Measurements from ENCODE around the gene SARNP. TPM values are rescaled to one million over a fixed set of nuclear protein-coding genes. Genes with fewer than 3 reads are reported as not detected.

SARNP gene
- total and polyA plus RNA-seq, 10 of the 15 experiments (the other 5 are each of a cell fraction or from before 2014, with no cell fraction given), result 77.6 to 445 (median 188) TPM

DNA sequence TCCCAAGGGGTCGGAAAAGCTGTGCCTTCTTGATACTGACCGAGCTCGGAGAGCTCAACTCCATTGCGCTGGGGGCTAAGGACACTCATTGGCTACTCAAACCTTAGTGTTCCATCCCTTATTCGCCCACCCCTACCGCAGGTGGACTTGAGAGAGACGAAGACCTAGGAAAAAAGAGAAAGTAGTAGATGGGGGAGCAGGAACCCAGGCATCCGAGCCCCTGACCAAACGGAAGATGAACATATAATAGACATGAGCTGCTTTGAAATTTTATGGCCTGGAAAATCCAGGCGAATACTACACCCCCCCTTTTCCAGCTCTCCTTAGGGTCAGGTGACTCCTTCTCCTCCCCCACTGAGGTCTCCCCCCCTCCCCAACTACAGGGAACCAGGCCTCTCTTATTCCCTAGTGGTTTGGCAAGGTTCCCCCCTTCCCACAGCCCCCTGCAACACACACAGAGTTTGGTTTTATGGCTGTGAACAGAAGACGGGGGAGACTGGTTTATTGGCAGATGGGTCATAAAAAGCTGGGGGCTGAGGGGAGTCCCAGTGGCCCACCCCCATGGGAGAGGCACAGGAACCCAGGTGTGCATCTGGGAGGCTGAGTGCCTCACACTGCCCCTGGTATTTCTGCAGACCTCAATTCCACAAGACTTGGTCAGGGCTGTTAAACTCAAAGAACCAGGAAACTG lies 73.0 kb downstream of the SARNP start:
- FAIRE-seq (no peak), DNase-seq (ENCODE audit: low read depth, low spot score) (no peak), ATAC-seq (peak; percentile 2; the same call in 1 of the 3 replicates)
- H3K9ac ChIP-seq (ENCODE audit: control insufficient read depth, insufficient read depth, low read length), result peak overlapping the region; percentile 18; the same call in 1 of the 2 replicates
- H3K36me3 ChIP-seq (ENCODE audit: control insufficient read depth in 2 of 2, insufficient read depth in 2 of 2, low read length in 1 of 2), result peaks cover 2 to 3% of the 10 kb centered on the region in 2 experiments; a peak in 2 of 4 replicates
- intact Hi-C loops (cut with micrococcal nuclease; ENCODE audit: unreplicated experiment) (no loop called here), in situ Hi-C loops (cut with MboI) (no loop called here)
- no peak overlapping the region for H3K27ac ChIP-seq (ENCODE audit: control insufficient read depth, insufficient read depth)
- POLR2A ChIA-PET, result interaction anchor here (0.6 to 5.7 kb wide), 16 partner anchors 10 to 477 kb away, joined by 3 to 38 read pairs (median 4); partner anchors contain the start of genes CD63, DNAJC14, ORMDL2 and PYM1
- CTCF ChIA-PET, result interaction anchor here (0.5 to 5.0 kb wide), 18 partner anchors 14 to 293 kb away, joined by 3 to 32 read pairs (median 4); partner anchors contain the start of genes CD63, DNAJC14, ORMDL2 and PYM1
- WGBS (ENCODE audit: insufficient coverage, insufficient replicate concordance, low lambda C conversion rate, missing lambda C conversion rate), result 24% methylated on average over 11 of the region's 11 CpGs
- TSS peak; percentile 49 for BruUV-seq (replicated peaks)
- no peaks in the 10 kb centered on the region for H3K9me3 ChIP-seq (replicated peaks; ENCODE audit: control insufficient read depth, insufficient read depth, low read length)
- no peaks in the 10 kb centered on the region for H4K20me1 ChIP-seq (ENCODE audit: control insufficient read depth, insufficient read depth)
- RAD21 ChIA-PET (ENCODE audit: unreplicated experiment), result interaction anchor here (0.6 to 2.9 kb wide), 17 partner anchors 15 to 375 kb away, joined by 3 to 12 read pairs (median 4); partner anchors contain the start of genes CD63, DNAJC14, ORMDL2 and PYM1
- H2AFZ ChIP-seq (ENCODE audit: control insufficient read depth, low read depth, low read length), result no peak overlapping the region; the same call in 1 of the 2 replicates
- peak overlapping the region; percentile 79 for H3K4me3 ChIP-seq
- no peak for TF ChIP-seq IKZF1 (conservative IDR thresholded peaks at IDR 0.05)
- peak; percentile 10 for TF ChIP-seq MEF2B (IDR thresholded peaks at IDR 0.05; ENCODE audit: partially characterized antibody, poor library complexity, severe bottlenecking)
- no peaks in the 10 kb centered on the region for H3K27me3 ChIP-seq (replicated peaks in 1 of 2; ENCODE audit: control insufficient read depth in 2 of 2, insufficient read depth in 2 of 2, low read length in 1 of 2)
- H3K79me2 ChIP-seq (ENCODE audit: control insufficient read depth, insufficient read depth, low read length), result peaks cover 2% of the 10 kb centered on the region
- H3K4me1 ChIP-seq (ENCODE audit: control insufficient read depth, insufficient read depth, low read length), result peaks cover 5% of the 10 kb centered on the region
- H3K4me2 ChIP-seq (ENCODE audit: control insufficient read depth, insufficient read depth), result peak overlapping the region; percentile 71
- SMC1A ChIA-PET (ENCODE audit: uncharacterized antibody, unreplicated experiment), result interaction anchor here (0.6 to 4.4 kb wide), 16 partner anchors 9 to 296 kb away, joined by 3 to 21 read pairs (median 4); partner anchors contain the start of genes DNAJC14, ORMDL2, RAB5B and SARNP

All from GM12878 (cell line).